Activated CD4-positive, alpha-beta memory T cell treated with anti-CD3 and anti-CD28 coated beads for 36 hours (primary cell): Measurements from ENCODE around the gene HOXB4. TPM values are rescaled to one million over a fixed set of nuclear protein-coding genes. Genes with fewer than 3 reads are reported as not detected.
A peak's percentile ranks its signal among the peaks of the same experiment; 100 is the strongest.

Experiments
- CTCF ChIA-PET: fragments of 350-600 bp; sonication (Branson Sonifier 250); formaldehyde crosslinking; loops from one replicate; lab custom pipeline; 2021; ENCODE audit warnings: antibody characterized with exemption, inconsistent platforms; lab: Charles Lee
- POLR2A ChIA-PET: fragments of 350-600 bp; sonication (Branson Sonifier 250); formaldehyde crosslinking; loops from one replicate; lab custom pipeline; 2021; ENCODE audit warnings: antibody characterized with exemption; lab: Charles Lee
- DNase-seq: peaks from one replicate; pipeline ENCODE4 v3.0.0-alpha.2; 2020
- H3K27ac Mint-ChIP-seq: one replicate; pipeline ENCODE4 v1.8.0; 2021; ENCODE audit warnings: mixed read lengths
- H3K27me3 Mint-ChIP-seq: one replicate; pipeline ENCODE4 v1.8.0; 2021; ENCODE audit warnings: mixed read lengths
- H3K36me3 Mint-ChIP-seq: one replicate; pipeline ENCODE4 v1.8.0; 2021; ENCODE audit warnings: mixed read lengths
- H3K4me1 Mint-ChIP-seq: one replicate; pipeline ENCODE4 v1.8.0; 2021; ENCODE audit warnings: low read depth, mixed read lengths
- H3K4me3 Mint-ChIP-seq: one replicate; pipeline ENCODE4 v1.8.0; 2021; ENCODE audit warnings: mild to moderate bottlenecking, mixed read lengths
- H3K9me3 Mint-ChIP-seq: one replicate; pipeline ENCODE4 v1.8.0; 2021; ENCODE audit warnings: mixed read lengths
- intact Hi-C: fragments of 100-400 bp; cut with micrococcal nuclease; formaldehyde crosslinking; loops from one replicate; pipeline ENCODE4 v1.15.1; 2023
- total RNA-seq, 2 experiments: library from RNA; stranded (reverse); gene quantifications; one replicate each; pipeline ENCODE4 v1.2.3, GENCODE V29; 2021

HOXB4 gene
- total RNA-seq: 1 to 10 TPM; 2.3 TPM

DNA sequence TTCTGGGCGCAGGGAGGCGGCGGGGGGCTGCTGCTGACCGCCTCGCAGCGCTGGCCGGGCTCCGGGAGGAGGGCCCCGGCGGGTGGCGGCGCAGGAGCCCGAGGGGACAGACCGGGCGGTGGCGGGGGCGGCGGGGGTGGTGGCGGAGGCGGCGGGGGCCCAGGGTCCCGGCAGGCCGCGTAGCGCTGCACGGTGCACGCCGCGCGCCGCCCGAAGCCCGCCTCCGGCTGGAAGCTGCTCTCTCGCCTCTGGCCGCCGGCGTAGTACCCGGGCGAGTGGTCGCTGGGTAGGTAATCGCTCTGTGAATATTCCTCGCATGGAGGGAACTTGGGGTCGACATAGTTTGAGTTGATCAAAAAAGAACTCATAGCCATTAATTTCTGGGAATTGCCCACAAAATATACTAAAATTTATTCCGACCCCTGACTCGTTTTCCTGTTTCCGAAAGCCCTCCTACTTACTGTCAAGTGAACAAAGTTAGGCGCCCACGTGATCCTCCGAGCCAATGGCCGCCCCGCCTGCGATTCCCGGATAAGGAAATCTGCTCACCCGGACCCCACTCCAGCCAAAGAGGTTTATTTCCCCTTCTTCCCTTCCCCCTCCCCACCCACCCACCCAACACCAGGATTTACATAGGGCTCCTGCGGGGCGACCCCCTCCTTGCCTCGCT lies at the start of gene HOXB4:
Gene HOXB4, minus strand, starts transcription at position 405 of the 670 bp plus-strand sequence. Its CDS starts 31 bp downstream, at position 374.
- Mint-ChIP-seq H3K4me1 (peaks cover 35% of the 10 kb centered on the region), H3K27me3 (peaks cover 42% of the 10 kb centered on the region), H3K27ac (peak within 1 kb of the TSS; percentile 59), H3K36me3 (no peaks in the 10 kb centered on the region), H3K9me3 (no peaks in the 10 kb centered on the region), H3K4me3 (peak within 1 kb of the TSS; percentile 80)
- intact Hi-C loops: loop anchor here (2.0 to 5.0 kb wide), 2 partner anchors 36 to 87 kb away; no protein-coding TSS in a partner anchor
- peak; percentile 82 for DNase-seq
- ChIA-PET CTCF (interaction anchor here (1.3 to 1.4 kb wide), 2 partner anchors 36 to 85 kb away, joined by 3 read pairs; no protein-coding TSS in a partner anchor), POLR2A (interaction anchor here (1.0 kb wide), 1 partner anchor 34 kb away, joined by 3 read pairs; no protein-coding TSS in a partner anchor)

DNA sequence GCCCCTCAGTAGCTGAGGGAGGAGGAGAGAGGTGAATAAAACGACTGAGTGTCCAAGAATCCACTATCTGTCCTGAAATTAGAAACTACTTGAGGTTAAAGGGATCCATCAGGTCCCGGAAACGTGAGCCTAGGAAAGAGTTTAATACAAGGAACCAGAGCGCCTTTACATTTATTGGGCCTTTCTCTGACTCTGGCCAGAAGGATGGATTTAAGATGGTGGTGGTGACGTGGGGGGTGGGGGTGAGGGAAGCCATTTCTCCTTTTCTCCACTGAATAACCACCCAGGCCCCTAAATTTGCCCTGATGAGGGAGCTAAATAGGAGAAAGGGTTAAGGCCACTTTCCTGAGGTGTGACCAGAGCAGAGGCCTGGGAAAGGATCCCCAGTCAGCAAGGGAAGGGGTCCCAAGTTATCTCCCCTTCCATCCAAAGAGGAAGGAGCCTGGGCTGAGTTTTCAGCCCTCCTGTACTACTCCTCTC lies 49.0 kb upstream of the HOXB4 start:
- H3K4me1 Mint-ChIP-seq: peaks cover 8% of the 10 kb centered on the region
- H3K27ac Mint-ChIP-seq: no peak overlapping the region
- peaks cover 73% of the 10 kb centered on the region for H3K27me3 Mint-ChIP-seq
- ChIA-PET CTCF (interaction anchor here (1.1 to 4.5 kb wide), 5 partner anchors 8 to 519 kb away, joined by 3 to 50 read pairs (median 4); partner anchors contain the start of genes HOXB5 and SNX11), POLR2A (interaction anchor here (1.8 to 2.4 kb wide), 2 partner anchors 14 to 96 kb away, joined by 6 to 13 read pairs; partner anchors contain the start of gene PRAC2)
- H3K36me3 Mint-ChIP-seq: no peaks in the 10 kb centered on the region
- DNase-seq: no peak
- H3K9me3 Mint-ChIP-seq: no peaks in the 10 kb centered on the region
- intact Hi-C loops: no loop called here
- peak overlapping the region; percentile 77 for H3K4me3 Mint-ChIP-seq

DNA sequence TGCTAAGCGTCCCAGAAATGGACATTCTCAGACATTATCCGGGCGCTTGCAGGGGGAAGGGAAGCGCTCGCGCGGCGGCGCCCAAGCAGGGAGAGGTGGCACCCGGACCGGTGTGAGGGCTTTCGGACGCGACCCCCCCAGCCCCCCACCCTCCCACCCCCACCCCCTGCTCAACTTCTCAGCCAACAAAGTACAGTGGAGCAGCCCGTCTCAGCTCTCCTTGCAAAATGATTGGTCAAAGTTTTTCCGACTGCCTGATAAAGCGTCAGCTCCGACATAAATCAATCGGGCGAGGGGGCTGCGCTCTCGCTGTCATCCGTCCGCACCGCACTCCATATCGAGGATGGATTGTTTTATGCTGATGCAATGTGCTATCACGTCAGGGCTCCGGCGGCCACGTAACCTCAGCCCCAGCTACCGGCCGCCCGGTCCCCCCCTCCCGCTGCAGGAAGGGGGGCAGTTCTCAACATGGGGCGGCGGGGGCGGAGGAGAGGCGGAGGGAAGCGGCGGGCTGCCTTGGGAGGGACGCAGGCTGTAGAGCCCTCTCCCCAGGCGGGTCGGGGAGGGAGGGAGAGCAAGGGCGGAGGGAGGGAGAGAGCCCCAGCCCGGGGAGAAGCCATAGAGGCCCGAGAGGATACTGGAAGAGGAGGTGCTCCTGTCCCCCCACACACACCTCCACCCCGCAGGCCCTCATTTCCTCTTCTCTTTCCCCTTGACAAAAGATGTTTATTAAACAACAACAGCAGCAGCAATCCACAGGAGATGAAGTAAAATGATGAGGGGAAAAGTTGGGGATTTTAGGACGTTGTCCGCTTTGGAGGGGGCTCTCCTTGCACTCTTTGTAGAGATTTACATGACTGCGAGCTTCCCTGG lies 48.3 kb upstream of the HOXB4 start, which contains the start of gene HOXB9:
Gene HOXB9, minus strand, starts transcription at position 114 of the 873 bp plus-strand sequence. Its CDS starts 89 bp downstream, at position 25.
- H3K36me3 Mint-ChIP-seq: no peaks in the 10 kb centered on the region
- H3K4me3 Mint-ChIP-seq: peak within 1 kb of the TSS; percentile 77
- DNase-seq: peak; percentile 71
- H3K27ac Mint-ChIP-seq: no peak within 1 kb of the TSS
- POLR2A ChIA-PET: interaction anchor here (0.9 to 2.4 kb wide), 3 partner anchors 11 to 97 kb away, joined by 3 to 13 read pairs (median 6); partner anchors contain the start of gene PRAC2
- no peaks in the 10 kb centered on the region for H3K9me3 Mint-ChIP-seq
- peaks cover 74% of the 10 kb centered on the region for H3K27me3 Mint-ChIP-seq
- H3K4me1 Mint-ChIP-seq: peaks cover 8% of the 10 kb centered on the region
- intact Hi-C loops: no loop called here
- CTCF ChIA-PET: interaction anchor here (1.1 to 4.5 kb wide), 9 partner anchors 8 to 680 kb away, joined by 3 to 50 read pairs (median 4); partner anchors contain the start of genes HOXB5 and SNX11

DNA sequence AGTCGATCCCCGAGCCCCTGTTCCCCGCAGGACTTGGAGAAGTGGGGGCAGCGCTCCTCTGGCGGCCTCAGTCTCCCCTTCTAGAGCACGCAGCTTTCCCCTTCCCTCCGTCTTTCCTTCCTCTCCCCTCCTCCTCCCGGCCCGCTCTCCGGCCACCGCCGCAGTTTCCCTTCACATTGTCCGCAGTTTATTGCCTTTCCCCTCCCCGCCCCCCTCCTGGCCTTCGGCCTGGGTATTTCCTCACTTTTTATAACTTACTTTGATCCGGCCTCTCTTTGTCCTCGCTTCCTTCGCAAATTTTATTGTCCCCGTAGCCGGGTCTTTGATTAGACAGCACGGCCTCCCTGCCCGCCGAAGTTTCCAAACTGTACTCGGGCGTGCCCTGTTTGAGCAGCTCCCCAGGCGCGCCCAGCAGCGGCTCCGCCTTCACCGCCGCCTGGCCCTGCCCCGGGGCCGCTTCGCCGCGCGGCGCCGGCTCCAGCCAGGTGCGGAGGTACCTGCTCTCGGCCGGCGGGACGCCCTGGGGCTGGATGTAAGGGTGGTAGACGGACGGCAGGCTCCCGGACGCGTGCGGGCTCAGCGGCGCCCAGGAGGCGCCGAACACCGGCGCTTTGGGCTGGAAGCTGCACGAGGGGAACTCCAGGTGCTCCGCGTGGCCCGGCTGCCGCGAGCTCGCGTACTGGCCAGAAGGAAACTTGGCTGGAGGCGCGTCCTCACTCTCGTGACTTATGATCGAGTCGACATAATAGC lies 47.5 kb upstream of the HOXB4 start:
- peak; percentile 54 for DNase-seq
- Mint-ChIP-seq H3K4me3 (peak overlapping the region; percentile 72), H3K4me1 (peaks cover 8% of the 10 kb centered on the region), H3K36me3 (no peaks in the 10 kb centered on the region), H3K27ac (no peak overlapping the region), H3K9me3 (no peaks in the 10 kb centered on the region), H3K27me3 (peaks cover 75% of the 10 kb centered on the region)
- CTCF ChIA-PET: interaction anchor here (0.8 to 4.5 kb wide), 13 partner anchors 10 to 679 kb away, joined by 3 to 50 read pairs (median 4); partner anchors contain the start of genes HOXB5, HOXB8 and SNX11
- POLR2A ChIA-PET: interaction anchor here (0.9 to 2.4 kb wide), 3 partner anchors 10 to 98 kb away, joined by 3 to 13 read pairs (median 6); partner anchors contain the start of gene PRAC2
- intact Hi-C loops: no loop called here

DNA sequence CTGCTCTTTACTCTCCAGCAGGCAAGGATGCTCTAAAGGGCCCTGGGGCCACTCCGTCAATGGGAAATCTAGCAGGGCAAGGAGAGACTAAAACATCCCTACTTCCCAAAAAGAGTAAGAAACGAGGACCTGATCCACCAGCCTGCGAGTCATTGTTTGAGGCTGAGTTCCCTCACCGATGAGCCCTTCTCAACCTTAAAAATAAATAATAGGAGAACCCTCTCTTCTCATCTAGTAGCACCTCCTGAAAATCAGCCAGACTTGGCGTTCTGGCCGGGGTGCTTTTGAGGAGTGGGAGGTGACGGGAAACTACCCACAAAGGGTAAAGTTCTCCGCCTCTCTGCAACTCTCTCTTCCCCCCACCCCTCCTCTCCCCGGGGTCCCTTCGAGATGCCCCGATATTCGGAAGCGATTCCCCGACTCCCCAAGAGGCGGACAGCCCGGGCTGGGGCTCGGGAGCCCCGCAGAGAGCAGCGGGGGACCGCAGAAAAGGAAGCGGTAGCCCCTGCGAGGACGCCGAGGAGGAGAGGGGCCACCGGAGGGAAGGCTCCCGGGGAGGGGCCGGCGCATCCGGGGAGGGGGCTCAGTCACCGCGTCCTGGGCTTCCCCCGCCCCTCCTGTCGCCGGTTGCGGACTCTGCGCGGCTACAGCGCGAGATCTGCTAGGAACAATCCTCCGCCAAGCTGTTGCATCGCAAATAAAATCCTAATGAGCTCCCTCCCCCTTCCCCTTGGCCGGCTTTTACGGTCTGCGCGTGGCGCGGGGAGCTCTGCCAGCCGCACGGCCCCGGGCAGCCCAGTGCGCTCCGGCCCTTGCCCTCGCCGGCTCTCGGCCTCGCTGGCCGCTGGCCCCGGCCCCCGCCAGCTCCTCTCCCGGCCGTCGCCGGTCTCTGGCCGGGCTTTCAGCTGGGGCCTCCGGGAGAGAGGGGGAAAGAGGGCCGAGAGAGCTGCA lies 46.7 kb upstream of the HOXB4 start:
- intact Hi-C loops: no loop called here
- DNase-seq: peak; percentile 54
- ChIA-PET CTCF (interaction anchor here (0.7 to 4.5 kb wide), 11 partner anchors 10 to 678 kb away, joined by 3 to 50 read pairs (median 4); partner anchors contain the start of genes HOXB5 and HOXB8), POLR2A (interaction anchor here (0.6 to 2.4 kb wide), 4 partner anchors 9 to 99 kb away, joined by 3 to 13 read pairs (median 4); partner anchors contain the start of gene PRAC2)
- peaks cover 75% of the 10 kb centered on the region for H3K27me3 Mint-ChIP-seq
- H3K4me1 Mint-ChIP-seq: peaks cover 8% of the 10 kb centered on the region
- H3K27ac Mint-ChIP-seq: no peak overlapping the region
- H3K36me3 Mint-ChIP-seq: no peaks in the 10 kb centered on the region
- peak overlapping the region; percentile 72 for H3K4me3 Mint-ChIP-seq
- no peaks in the 10 kb centered on the region for H3K9me3 Mint-ChIP-seq

DNA sequence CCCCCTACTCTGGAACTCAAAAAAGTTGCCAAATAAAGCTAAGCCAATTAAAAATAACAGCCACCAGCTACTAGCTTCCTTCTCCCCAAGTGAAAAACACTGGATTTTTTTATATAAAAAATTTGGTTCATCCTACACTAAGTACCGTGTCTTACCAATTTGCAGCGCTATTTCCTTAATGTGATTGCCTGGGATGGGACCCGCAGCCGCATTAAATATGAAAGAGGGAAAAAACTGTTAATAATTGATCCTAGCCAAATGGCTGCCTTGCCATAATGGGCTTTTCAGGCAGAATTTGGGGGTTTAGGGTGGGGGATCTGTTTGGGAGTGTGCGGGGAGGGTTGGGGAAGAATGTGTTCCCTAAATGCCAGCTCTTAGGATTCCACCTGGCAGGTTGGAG lies 46.0 kb upstream of the HOXB4 start:
- Mint-ChIP-seq H3K4me1 (peaks cover 11% of the 10 kb centered on the region), H3K9me3 (no peaks in the 10 kb centered on the region), H3K4me3 (peak overlapping the region; percentile 27), H3K27ac (no peak overlapping the region), H3K36me3 (no peaks in the 10 kb centered on the region), H3K27me3 (peaks cover 77% of the 10 kb centered on the region)
- intact Hi-C loops: no loop called here
- POLR2A ChIA-PET: interaction anchor here (0.6 to 1.0 kb wide), 2 partner anchors 12 to 31 kb away, joined by 3 read pairs; no protein-coding TSS in a partner anchor
- DNase-seq: no peak
- CTCF ChIA-PET: interaction anchor here (0.6 to 2.5 kb wide), 6 partner anchors 11 to 544 kb away, joined by 3 to 13 read pairs (median 4); no protein-coding TSS in a partner anchor

DNA sequence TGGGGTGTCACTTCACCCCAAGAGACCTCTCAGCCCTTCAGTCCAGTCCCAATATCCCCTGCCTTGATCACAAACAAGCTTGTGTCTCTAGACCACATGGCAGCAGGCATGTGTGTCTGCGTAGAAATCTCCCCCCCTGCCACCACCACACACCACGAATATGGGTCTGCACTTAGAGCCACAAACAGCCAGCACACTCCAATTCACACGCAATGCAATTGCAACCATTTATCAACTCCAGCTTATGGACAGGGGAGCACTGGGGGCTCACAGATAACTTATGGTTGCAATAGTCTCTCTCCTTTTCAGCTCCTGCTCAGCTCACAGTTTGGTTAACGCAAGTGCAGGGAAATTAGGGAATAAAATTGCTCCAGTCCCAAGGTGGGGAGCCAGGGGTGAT lies 45.4 kb upstream of the HOXB4 start:
- Mint-ChIP-seq H3K4me3 (no peak overlapping the region), H3K4me1 (peaks cover 13% of the 10 kb centered on the region), H3K27ac (no peak overlapping the region), H3K36me3 (no peaks in the 10 kb centered on the region), H3K9me3 (no peaks in the 10 kb centered on the region), H3K27me3 (peaks cover 79% of the 10 kb centered on the region)
- CTCF ChIA-PET: interaction anchor here (0.6 to 2.5 kb wide), 7 partner anchors 11 to 543 kb away, joined by 3 to 13 read pairs (median 3); no protein-coding TSS in a partner anchor
- intact Hi-C loops: no loop called here
- POLR2A ChIA-PET: interaction anchor here (1.0 kb wide), 1 partner anchor 31 kb away, joined by 3 read pairs; no protein-coding TSS in a partner anchor
- DNase-seq: no peak

DNA sequence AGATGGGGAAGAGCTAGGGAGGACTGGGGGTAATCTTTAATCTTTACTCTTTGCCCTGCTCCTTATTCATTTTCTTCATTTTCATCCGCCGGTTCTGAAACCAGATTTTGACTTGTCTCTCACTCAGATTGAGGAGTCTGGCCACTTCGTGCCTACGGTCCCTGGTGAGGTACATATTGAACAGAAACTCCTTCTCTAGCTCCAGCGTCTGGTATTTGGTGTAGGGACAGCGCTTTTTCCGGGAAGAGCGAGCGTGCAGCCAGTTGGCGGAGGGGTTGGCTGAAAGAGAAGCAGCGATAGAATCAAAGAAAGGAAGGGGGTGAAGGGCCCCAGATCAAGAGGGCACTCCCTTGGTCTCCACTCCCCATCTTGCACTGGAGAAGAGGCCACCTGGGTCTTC lies 44.7 kb upstream of the HOXB4 start:
- CTCF ChIA-PET: interaction anchor here (1.2 to 2.5 kb wide), 7 partner anchors 10 to 543 kb away, joined by 3 to 13 read pairs (median 4); no protein-coding TSS in a partner anchor
- Mint-ChIP-seq H3K27ac (no peak overlapping the region), H3K27me3 (peaks cover 78% of the 10 kb centered on the region), H3K9me3 (no peaks in the 10 kb centered on the region), H3K4me3 (no peak overlapping the region), H3K4me1 (peaks cover 19% of the 10 kb centered on the region), H3K36me3 (no peaks in the 10 kb centered on the region)
- POLR2A ChIA-PET: interaction anchor here (1.0 kb wide), 1 partner anchor 30 kb away, joined by 3 read pairs; no protein-coding TSS in a partner anchor
- no peak for DNase-seq
- intact Hi-C loops: no loop called here

DNA sequence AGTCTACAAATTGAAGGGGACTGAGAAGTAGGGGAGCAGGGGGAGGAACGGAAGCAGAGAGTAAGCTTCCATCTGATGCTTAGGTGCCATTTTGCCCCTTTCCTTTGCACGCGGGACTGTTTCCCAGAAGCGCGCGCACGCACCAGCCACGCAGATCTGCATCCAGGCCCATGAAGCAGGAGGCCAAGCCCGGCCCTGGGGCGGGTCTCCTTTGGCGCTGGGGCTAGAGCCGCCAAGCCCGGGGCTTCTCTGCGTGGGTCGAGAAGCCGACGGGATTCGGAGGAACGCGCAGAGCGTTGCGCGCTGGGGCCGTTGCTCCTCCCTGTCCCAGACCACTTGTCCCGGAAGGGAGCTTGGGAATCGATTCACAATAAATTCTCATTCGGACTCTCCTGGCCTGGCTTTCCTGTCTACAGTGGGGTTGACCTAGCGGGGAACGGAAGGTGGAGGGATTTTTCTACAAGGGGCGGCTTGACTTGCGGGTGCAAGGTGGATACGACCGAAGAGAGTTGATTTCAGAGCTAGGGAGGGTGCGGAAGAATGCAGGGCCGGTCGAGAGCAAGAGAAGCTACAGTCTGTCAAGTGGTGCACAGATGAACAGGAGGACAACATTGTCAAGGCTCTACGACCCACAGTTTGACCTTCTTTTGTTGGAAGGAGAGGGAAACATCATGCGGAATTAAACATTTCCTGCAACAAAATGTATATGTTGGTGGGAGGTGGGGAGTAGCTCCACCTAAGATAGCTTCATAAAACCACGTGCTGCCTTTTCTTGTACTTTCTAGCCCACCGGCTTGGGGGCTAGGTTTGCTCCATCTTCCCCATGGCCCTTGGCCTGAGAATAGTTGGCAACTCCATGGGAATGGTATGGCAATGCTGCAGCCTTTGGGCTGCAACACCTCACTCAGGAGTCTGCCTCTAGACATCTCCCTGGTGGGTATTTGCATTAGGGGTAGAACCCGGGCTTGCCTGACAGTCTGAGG lies 43.6 kb upstream of the HOXB4 start:
- ChIA-PET CTCF (interaction anchor here (1.6 to 2.5 kb wide), 5 partner anchors 9 to 286 kb away, joined by 3 to 13 read pairs (median 6); no protein-coding TSS in a partner anchor), POLR2A (no interaction called here)
- Mint-ChIP-seq H3K36me3 (no peaks in the 10 kb centered on the region), H3K9me3 (no peaks in the 10 kb centered on the region), H3K27ac (no peak overlapping the region), H3K4me3 (no peak overlapping the region), H3K27me3 (peaks cover 79% of the 10 kb centered on the region), H3K4me1 (peaks cover 24% of the 10 kb centered on the region)
- DNase-seq: no peak
- intact Hi-C loops: no loop called here
